NOMO-1 (cell line): ENCODE measurements around the gene LYAR.

ENCODE experiments used
- DNase-seq, 2 experiments: peaks; one replicate each; lab custom pipeline; 2025; ENCODE audit not compliant: unreplicated experiment in 2 of 2; lab: John Stamatoyannopoulos, UW

The LYAR gene

DNA sequence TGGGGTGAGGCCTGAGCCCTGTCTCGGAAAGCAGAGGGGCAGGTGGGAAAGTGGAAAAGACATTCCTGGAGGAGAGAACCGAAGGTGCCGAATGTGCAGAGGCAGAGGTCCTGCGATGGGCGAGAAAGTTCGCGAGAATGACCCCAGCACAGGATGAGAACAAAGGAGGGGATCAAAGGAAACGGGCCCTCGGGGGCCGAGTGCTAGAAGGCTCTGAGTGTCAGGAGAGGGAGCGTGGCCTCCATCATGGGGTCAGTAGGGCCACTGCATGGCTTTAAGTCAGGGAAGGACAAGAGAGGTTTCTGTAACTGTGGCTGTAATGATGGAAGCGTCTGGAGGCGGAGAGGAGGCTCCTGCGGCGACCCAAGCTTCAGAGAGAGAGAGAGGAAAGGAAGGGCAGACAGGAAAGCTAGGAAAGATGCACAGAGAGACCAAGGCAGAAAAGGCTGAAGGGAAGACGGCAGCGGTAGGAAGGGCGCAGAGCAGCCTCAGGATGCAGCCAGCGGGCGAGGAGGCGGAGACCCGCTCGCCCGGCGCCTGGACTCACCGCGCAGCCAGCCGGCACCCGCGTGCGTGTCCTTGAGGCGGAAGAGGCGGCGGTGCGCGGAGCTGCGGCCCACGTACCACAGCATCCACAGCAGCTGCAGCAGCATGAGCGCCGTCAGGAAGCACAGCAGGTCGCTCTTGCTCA, 63.9 kb downstream of the LYAR start:
- DNase-seq, result no peak
